ENCODE measurements around the gene NRROS. TPM values are rescaled to one million over a fixed set of nuclear protein-coding genes. Genes with fewer than 3 reads are reported as not detected.

NRROS gene
- total RNA-seq, 2 donors from 2014 or later, result 2.1 to 2.2 TPM

DNA sequence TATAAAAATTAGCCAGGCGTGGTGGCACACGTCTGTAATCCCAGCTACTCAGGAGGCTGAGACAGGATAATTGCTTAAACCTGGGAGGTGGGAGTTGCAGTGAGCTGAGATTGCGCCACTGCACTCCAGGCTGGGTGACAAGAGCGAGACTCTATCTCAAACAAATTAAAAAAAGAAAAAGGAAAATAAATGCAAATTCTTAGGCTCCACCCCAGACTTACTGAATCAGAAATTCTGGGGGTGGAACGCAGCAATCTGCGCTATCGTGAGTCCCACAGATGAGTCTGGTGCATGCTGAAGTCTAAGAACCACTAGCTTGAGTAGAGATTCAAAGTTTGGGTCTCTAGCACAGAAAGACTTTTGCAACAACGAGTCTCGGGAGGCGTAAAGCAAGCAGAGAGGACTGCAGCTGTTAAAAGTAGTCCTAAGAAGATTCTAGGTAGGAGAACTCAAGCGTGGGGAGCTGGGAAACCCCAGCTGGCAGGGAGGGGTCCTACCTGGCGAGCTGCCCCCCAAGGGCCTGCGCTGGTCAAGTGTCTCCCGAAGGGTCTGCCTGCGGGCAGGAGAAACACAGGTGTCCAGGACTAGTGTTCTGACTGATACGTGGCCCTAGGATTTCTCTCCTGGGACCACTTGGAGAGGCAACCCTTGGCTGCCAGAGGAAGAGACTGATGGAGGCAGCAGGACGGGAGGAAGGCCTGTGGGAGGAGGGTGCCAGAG, 50.6 kb downstream of the NRROS start:
- Histone ChIP-seq H3K27ac (no peak overlapping the region), H3K4me1 (no peaks in the 10 kb centered on the region), H3K9me3 (no peaks in the 10 kb centered on the region), H3K9ac (ENCODE audit: low read depth in 2 of 2, low read length in 2 of 2) (no peak overlapping the region), H3K36me3 (no peaks in the 10 kb centered on the region), H3K4me3 (no peak overlapping the region), H3K27me3 (no peaks in the 10 kb centered on the region)
- no peak for TF ChIP-seq CTCF (IDR thresholded peaks at IDR 0.05)
- DNase-seq, result no peak
- intact Hi-C loops (cut with DNase I), result no loop called here

DNA sequence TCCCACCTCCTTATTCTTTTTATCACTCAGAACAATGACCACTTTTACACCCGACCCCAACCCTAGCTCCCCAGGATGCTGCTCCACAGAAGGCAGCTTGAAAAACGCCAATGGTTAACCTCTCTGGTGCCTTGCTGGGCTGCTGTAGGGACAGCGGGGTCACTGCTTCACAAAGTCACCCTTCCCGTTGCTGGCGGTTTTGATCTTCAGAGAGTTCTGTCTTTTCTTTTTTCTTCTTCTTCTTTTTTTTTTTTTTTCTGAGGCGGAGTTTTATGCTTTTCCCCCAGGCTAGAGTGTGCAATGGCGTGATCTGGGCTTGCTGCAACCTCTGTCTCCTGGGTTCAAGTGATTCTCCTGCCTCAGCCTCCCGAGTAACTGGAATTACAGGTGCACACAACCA, 51.9 kb downstream of the NRROS start:
- Histone ChIP-seq H3K27me3 (no peaks in the 10 kb centered on the region), H3K9ac (ENCODE audit: low read depth in 2 of 2, low read length in 2 of 2) (no peak overlapping the region), H3K9me3 (no peaks in the 10 kb centered on the region), H3K4me1 (no peaks in the 10 kb centered on the region), H3K36me3 (no peaks in the 10 kb centered on the region), H3K27ac (no peak overlapping the region), H3K4me3 (no peak overlapping the region)
- TF ChIP-seq CTCF (IDR thresholded peaks at IDR 0.05), result no peak
- no peak for DNase-seq
- intact Hi-C loops (cut with DNase I), result no loop called here

GRCh38 chr3:196694202-196694638, 54.7 kb downstream of the NRROS start:
- no peaks in the 10 kb centered on the region for H3K36me3 ChIP-seq
- H3K27me3 ChIP-seq, result no peaks in the 10 kb centered on the region
- intact Hi-C loops (cut with DNase I), result no loop called here
- H3K9me3 ChIP-seq, result no peaks in the 10 kb centered on the region
- H3K9ac ChIP-seq (ENCODE audit: low read depth in 2 of 2, low read length in 2 of 2), result no peak overlapping the region
- DNase-seq, result no peak
- no peaks in the 10 kb centered on the region for H3K4me1 ChIP-seq
- no peak overlapping the region for H3K4me3 ChIP-seq
- no peak for TF ChIP-seq CTCF (IDR thresholded peaks at IDR 0.05)
- H3K27ac ChIP-seq, result no peak overlapping the region

DNA sequence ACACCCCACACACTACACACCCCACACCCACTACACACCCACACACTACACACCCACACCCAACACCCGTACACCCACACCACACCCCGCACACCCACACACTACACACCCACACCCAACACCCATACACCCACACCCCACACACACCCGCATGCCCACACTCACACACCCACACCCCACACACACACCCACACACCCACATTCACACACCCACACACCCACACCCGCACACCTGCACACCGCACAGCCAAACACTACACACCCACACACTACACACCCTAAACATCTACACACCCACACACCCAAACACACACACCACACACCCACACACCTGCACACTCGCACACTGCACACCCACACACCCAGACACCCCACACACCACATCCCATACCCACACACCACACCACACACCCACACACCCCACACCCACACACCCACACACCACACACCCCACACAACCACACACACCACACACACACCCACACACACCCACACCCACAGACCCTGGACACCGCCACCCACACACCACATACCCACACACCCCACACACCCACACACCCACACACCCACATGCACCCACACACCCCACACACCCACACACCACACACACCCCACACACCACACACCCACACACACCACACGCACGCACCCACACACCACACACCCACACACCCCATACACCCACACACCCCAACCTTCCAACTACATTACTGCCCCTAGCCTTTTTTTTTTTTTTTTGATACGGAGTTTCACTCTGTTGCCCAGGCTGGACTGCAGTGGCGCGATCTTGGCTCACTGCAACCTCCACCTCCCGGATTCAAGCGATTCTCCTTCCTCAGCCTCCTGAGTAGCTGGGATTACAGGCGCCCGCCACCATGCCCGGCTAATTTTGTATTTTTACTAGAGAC, 55.7 kb downstream of the NRROS start:
- Histone ChIP-seq H3K9me3 (no peaks in the 10 kb centered on the region), H3K27me3 (no peaks in the 10 kb centered on the region), H3K4me1 (no peaks in the 10 kb centered on the region), H3K4me3 (no peak overlapping the region), H3K9ac (ENCODE audit: low read depth in 2 of 2, low read length in 2 of 2) (no peak overlapping the region), H3K36me3 (no peaks in the 10 kb centered on the region), H3K27ac (no peak overlapping the region)
- TF ChIP-seq CTCF (IDR thresholded peaks at IDR 0.05), result no peak
- intact Hi-C loops (cut with DNase I), result no loop called here
- no peak for DNase-seq

DNA sequence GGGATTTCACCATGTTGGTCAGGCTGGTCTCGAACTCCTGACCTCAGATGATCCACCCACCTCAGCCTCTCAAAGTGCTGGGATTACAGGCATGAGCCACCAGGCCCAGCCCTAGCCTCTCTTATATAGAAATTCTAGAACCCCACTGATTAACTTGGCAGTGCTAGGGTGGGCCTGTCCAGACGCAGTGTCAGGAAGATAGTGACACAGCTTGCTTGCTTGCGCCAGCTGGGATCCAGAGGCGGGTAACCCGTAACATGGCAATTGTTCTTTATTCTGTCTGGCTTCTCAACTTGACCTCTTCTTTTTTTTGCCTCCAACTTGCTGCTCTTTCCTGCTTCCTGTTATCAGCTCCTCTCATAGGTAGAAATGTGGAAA, 56.3 kb downstream of the NRROS start:
- H3K27me3 ChIP-seq, result no peaks in the 10 kb centered on the region
- H3K27ac ChIP-seq, result no peak overlapping the region
- no peak overlapping the region for H3K9ac ChIP-seq (ENCODE audit: low read depth in 2 of 2, low read length in 2 of 2)
- no peak for TF ChIP-seq CTCF (IDR thresholded peaks at IDR 0.05)
- DNase-seq, result no peak
- intact Hi-C loops (cut with DNase I), result no loop called here
- H3K4me3 ChIP-seq, result no peak overlapping the region
- no peaks in the 10 kb centered on the region for H3K9me3 ChIP-seq
- H3K4me1 ChIP-seq, result no peaks in the 10 kb centered on the region
- H3K36me3 ChIP-seq, result no peaks in the 10 kb centered on the region

Data from colonic mucosa (tissue), 4 donors.